ENCODE results near the gene DUSP16.
A peak's percentile ranks its signal among the peaks of the same experiment; 100 is the strongest.

The DUSP16 gene

DNA sequence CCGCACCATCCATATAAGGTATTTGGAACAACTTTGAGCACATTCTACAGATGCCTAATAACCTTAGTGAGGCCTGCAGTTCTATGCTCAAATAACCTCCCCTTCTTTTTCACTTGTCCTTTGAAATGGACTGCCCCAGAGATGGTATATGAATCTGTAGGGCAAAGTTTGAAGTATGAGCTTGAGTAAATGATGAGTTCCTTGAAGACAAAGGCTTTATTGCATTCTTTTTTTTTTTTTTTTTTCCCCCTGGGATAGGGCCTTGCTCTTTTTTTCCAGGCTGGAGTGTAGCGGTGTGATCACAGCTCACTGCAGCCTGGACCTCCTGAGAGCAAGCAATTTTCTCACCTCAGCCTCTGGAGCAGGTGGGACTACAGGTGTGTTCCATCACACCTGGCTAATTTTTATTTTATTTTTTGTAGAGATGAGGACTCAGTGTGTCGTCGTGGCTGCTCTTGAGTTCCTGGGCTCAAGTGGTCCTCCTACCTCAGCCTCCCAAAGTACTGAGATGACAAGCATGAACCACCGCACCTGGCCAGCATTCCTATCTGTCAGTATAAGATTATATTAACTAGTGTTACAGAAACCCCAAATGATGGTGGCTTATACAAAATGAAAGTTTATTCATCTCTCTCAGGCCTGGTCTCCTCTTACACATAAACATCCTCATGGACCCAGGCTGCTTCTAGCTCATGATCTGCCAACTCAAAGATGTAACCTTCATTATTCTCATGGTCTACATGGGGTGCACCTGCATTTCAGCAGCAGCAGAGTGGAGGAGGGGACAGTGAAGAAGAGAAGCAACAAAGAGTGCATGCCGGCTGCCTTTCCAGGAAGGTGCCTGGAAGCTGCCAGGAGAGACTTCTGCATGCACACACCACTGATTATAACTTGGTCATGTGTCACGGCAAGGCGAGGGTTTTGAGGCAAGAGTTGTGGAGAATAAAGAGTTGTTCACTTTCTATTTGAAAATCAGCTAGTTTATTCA lies 101.4 kb downstream of the DUSP16 start:
- no peak for DNase-seq

DNA sequence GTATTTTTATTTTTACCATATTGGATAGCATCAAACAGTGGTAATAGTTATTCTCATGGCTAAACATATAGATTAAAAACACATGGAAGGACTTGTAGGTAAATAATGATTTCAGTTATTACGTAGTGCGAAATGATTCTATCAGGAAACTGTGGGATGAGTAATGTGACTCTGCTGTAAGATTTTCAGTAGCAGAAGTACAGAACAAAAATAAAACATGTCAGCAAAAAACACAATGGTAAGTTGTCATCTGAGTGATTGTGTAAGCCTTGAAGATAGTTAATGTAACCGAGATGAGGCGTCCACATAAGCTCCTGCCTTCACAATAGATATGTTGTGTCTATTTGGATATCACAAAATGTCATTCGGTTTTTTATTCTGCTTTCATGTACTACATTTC lies 106.0 kb downstream of the DUSP16 start:
- DNase-seq = no peak

DNA sequence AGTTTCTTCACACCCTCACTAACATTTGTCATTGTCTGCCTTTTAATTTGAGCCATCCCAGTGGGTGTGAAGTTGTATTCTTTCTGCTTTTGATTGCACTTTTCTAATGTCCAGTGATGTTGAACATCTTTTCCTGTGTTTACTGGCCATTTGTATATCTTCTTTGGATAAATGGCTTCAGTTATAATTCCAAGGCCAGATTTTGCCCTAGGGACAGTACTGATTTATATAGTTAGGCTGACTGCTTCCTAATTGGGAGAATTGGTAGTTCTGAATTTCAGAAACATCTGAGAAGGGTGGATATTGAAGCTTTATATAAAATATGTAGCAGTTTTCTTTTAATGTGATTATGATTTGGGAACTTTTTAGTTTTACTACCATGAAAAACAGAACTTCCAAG lies 108.3 kb downstream of the DUSP16 start:
- no peak for DNase-seq

DNA sequence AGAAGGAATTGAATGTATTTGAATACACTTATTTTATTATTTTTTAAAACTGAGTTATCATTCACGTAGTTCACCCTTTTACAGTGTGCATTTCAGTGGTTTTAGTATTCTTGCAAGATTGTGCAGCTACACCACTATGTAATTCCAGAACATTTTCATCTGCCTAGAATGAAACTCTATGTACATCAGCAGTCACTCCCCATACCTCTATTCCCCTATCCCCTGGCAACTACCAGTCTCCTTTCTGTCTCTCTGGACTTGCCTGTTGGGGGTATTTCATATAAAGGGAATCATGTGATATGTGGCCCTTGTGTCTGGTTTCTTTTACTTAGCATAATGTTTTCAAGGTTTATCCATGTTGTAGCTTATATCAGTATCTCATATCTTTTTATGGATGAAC lies 109.0 kb downstream of the DUSP16 start:
- no peak for DNase-seq

DNA sequence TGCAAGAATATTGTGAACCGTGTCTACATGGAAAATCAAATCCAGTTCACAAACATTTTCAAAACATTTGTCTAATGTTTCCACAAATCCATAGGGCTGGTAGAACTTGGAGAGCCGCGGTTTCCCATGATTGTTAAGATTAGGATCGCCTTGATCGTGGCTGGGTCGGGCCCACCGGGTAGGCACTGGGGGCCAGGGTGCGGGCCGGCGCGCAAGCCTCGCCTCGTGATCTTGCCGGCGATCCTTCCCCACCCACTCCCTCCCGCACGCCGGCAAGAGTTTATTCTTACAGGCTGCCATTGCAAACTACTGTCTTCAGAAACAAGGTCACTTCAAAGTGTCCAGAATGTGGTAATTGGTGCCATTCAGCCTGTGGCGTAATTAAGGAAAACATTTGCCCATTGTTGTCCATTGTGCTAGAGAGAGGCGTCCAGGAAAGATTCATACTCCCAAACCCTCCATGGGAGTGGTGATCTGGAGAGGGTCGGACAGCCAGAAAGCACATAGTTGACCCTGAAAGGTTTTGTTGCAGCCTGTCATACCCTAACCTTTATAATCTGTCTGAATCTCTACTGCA lies 110.2 kb downstream of the DUSP16 start:
- no peak for DNase-seq

DNA sequence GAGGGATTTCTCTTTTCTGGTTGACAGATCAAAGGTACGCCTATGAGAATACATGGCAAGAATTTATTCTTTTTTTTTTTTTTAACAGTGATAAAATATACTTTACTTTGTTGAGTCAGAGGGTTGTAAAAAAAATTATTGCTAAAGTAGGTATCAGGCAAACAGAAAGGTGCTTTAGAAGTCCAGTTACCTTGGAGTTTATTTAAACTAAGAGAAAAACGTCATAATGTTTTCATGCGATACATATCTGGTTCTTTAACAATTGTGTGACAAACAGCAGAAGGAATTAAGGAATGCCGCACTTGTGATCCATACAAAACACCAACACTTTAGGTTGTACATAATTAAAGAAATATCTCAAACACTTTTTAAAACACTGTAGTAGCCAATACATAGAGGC lies 111.6 kb downstream of the DUSP16 start:
- DNase-seq = no peak

DNA sequence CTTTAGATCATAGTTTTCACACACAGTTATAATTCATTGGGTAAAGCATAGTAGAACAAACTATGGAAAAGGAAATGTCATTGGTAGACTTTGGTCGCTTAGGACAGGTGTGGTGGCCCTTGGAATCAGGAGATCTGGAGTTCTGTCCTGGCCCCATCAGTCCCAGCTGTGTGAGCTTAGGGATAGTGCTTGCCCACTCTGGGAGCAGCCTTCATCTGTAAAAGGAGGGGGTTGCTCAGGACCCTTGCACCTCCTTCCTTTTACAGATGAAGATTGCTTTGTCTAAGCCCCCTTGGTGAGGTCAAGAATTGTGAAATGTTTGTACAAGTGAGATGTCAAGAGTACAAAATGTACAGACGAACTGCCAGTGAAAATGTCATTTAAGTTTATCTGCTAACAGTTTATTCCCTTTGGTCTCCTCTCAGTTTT lies 112.6 kb downstream of the DUSP16 start:
- DNase-seq = no peak

DNA sequence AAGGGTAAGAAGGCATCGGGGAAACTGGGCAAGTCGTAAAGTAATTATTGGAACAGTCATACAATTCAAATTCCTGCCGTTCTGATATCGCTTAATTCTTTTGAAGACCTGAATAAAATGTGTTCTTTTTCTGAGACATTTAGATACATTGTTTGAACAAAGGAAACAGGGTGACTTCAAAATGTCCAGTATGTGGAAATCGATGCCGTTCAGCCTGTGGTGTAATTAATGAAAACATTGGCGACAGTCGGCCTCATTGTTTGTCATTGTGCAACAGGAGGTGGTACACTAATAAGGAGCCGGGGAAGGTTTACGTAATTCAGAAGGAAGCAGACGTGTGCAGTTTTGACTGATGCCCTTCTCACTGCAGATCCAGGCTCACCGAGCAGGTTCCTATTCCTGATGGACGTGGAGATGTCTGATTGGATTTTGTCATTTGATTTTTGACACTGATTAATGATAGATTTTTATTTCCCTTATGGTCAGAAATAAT lies 113.1 kb downstream of the DUSP16 start:
- DNase-seq = no peak

DNA sequence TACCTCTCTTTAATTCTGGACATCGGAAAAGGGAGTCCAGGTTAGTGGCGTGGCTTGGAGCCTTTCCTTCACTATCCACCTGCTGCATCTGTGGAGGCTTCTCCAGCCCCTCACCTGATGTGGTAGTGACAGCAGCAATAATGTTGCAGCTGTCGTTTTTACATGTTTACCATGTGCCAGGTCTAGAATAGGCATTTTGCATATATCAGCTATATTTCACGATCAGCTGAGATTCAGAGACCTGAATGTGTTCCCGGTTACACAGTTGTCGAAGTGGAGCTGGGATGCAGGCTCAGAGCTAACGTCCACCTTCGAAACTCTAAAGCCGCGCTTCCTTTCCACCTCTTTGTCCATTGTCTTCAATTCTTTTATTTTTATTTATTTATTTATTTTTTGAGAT lies 114.8 kb downstream of the DUSP16 start:
- DNase-seq = no peak

DNA sequence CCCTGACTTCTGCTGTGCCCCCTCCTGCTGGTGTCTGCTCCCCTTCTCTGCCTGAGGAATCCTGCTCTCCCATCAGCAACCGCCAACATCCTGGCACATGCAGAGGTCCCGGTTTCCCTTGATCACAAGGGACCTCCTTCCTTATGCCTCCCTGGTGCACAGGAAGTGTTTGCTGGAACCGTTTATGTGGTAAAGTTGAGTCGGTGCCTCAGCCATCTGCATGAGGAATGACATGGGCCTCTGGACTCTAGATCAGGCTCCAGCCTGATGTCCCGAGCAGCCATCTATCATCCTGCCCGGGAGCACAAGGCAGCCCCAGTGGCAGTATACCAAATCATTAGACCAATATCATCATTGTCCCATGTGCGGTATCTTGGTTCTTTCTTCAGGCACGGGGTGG lies 115.4 kb downstream of the DUSP16 start:
- no peak for DNase-seq

DNA sequence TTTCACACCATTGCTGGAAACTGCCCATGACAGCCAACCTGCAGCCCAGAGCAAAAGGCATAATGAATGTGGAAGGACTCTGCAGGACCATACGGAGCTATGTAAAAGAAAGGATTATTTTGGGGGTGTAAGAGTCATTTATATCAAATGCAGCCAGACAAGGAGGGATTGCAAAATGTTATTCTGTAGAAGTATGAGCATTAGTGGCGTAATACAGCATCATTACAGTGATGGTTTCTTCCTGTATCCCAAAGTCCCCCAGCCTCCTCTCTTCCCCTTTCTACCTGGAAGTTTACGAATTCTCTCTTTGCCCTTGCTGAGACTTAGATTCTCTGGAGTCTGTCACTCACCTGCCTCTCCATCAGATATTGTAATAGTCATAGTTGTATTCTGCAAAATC lies 115.9 kb downstream of the DUSP16 start:
- no peak for DNase-seq

DNA sequence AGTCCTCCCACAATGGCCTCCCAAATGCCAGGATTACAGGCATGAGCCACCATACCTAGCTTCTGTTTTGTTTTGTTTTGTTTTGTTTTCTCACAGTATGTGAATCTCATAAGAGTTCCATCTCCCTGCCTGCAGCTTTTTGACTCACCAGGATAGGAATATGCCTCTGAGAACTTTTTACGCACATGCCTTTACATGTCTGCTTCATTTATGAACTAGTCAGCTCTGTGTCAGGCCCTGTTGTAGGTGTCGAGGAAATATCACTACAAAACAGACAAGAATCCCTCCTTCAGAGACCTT lies 116.8 kb downstream of the DUSP16 start:
- DNase-seq = no peak

DNA sequence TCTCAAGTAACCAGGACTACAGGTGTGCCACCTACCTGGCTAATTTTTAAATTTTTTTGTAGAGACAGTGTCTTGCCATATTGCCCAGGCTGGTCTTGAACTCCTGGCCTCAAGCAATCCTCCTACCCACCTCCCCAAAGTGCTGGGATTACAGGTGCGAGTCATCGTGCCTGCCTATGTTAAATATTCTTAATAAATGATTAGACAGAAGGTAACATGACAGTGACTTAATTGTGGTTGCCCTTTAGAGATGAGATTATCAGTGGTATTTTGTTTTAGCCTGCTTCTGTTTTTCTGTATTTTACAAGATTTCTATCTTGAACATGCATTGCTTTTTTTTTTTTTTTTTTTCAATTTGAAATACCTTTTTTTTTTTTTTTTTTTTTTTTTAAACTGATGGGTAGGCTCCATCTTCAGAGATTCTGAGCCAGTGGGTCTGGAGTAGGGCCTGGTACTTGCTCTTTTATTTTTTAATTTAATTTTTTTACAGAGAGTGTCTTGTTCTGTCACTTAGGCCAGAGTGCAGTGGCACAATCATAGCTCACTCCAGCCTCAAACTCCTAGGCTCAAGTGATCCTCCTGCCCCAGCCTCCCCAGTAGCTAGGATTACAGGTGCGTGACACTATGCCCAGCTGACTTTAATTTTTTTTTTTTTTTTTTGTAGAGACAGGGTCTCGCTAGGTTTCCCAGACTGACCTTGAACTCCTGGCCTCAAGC lies 117.3 kb downstream of the DUSP16 start:
- no peak for DNase-seq

DNA sequence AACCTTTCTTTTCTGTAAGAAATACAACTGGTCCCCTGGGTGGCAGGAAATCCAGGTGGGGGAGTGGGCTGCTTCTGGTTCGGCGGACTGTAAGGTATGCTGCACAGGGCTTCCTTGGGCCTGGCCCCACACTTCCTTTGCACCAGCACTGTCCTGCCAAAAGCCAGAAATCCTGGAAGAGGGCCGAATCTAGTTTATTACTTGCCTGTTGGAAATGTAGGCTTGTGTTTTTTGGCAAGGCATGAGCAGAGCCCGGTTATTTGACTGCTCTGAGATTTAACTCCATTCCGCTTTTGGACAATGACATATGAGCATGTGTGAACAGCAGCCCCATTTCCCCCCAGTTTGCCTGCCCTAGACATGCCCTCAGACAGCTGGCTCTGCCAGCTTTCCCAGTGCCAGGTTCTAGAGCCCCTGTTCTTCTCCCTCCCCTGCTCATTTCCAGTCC lies 119.2 kb downstream of the DUSP16 start:
- peak; percentile 70 for DNase-seq

DNA sequence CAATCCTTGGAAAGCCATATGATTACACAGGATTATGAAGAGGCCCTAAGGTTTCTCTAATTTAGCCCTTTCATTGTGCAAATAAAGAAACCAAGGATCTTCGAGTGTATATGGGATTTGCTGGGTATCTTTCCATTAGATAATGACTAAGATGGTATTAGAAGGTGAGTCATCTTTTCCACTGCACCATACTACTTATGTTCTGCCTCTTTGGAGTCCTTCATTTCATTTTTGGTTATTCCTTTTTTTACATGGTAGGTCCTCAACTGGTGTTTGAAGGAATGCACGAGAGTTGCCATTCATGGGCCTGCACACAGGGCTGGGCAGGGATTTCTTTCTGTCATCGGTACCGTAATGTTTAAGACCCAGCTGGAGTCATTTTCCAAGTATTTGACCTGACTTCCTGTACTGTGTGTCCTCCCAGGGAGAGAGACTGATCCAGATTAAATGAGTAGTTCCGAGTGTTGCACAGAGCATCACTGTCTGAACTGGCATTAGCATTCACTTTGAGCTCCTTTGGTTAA lies 120.1 kb downstream of the DUSP16 start:
- DNase-seq = no peak

DNA sequence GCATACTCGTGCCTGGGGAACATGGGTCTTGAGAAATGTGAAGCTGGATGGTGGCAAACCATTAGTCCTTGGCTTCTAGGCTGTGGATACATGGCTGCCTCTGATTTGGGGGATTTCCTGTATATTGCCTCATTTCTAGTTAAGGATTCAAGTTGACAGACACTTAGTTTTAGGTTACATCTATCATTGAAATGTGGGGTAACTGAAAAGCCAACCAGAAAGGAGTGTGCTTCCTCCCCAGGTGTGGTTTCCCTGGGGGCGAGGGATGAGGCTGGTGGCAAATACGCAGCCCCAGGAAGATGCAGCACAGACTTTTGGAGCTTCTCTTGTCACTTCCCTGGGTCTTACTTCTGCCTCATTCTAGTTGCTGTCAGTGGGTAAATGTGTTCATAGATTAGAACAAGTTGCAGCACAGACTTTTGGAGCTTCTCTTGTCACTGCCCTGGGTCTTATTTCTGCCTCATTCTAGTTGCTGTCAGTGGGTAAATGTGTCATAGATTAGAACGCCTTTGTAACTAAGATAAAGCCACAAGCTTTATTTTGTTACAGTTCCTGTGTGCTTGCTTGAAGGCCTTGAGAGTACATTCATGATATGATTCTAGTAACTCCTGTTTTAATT lies 120.7 kb downstream of the DUSP16 start:
- DNase-seq = no peak

DNA sequence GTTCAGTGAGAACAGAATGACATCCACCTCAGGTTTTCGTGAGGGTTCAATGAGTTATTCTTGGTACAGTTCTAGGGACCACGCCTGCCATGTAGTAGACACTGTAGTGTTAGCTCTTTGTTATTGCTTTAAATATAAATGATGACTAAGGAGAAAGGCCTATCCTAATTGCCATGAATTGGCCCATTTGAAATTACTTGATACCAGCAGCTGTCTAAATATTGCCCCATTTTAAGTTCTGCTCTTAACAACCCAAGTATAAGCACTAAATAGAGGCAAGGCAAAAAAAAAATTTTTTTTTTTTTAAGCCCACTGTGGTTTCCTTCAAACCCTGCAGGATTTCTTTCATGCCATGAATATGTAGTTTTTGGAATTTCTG lies 121.2 kb downstream of the DUSP16 start:
- DNase-seq = no peak

DNA sequence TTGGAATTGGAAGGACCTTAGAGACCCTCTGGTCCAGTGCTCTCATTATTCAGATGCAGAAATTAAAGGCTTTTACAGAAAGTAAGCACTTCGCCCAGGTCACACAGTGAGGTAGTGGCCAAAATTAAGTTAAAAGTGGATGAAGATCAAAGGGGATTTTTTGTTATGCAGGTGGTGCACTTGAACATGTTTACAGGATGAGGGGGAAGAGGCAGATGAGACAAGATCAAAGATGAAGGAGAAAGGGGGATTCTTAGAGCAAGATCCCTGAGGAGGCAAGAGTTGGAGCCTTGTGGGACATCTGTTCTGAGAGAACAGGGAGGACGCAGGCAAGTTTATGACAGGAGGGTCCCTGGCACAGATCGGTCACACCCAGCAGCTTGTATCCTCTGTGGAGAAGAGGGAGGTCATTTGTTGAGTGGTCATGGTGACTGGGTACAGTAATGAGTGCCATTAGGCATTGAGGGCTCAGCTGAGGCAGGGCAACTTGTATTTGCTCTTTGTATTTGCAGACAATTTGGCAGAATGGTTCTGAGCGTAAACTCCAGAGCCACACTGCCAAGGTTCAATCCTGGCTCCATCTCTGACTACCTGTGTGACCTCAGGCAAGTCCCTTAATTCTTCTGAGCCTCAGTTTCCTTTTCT lies 121.8 kb downstream of the DUSP16 start:
- DNase-seq = no peak

DNA sequence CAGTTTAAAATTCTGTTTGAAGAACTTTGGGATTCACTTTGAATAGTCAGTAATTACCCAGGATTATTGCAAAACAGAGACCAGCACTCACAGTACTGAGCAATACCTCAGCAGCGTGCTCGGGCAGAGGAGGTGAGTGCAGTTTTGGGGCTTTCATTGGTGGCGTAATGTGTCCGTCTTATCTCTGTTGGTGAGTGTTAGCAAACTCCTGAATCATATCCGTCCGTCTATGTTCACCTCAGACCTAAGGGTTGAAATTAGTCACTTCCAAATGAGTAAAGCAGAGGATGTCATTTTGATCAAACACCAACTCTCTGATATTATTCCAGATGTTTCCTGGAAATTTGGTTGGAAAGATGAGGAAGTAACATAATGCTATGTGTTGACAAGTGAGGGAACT lies 123.0 kb downstream of the DUSP16 start:
- DNase-seq = no peak

DNA sequence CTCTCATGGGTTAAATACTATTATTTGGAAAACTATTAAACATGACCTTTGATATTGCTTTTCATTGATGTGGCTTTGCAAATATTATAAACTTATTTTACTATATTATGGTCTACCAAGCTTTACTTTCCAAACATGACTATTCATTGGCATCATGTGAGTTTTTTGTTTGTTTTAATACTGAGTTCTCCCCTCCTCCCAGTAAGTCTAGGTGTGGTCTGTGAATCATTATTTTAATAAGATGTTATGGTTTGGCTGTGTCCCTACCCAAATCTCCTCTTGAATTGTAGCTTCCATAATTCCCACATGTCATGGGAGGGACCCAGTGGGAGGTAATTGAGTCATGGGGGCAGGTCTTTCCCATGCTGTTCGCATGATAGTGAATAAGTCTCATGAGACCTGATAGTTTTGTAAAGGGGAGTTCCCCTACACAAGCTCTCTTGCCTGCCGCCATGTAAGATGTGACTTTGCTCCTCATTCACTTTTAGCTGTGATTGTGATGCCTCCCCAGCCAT lies 125.8 kb downstream of the DUSP16 start:
- no peak for DNase-seq

DNA sequence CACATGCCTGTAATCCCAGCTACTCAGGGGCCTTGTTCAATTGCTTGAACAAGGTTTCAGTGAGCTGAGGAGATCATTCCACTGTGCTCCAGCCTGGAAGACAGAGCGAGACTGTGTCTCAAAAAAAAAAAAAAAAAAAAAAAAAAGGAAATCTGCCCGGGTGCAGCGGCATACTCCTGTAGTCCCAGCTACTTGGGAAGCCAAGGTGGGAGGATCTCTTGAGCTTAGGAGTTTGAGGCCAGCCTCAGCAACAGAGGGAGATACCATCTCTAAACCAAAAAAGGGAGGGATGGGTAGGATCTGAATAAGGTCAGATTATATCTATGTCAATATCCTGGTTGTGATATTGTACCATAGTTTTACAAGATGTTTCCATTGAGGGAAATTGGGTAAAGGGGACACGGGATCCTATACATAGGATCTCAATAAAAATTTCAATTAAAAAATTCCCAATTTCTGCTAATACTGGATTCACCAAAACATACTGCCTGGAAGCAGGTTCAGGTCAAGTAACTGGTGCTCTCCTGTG lies 129.4 kb downstream of the DUSP16 start:
- DNase-seq = no peak

DNA sequence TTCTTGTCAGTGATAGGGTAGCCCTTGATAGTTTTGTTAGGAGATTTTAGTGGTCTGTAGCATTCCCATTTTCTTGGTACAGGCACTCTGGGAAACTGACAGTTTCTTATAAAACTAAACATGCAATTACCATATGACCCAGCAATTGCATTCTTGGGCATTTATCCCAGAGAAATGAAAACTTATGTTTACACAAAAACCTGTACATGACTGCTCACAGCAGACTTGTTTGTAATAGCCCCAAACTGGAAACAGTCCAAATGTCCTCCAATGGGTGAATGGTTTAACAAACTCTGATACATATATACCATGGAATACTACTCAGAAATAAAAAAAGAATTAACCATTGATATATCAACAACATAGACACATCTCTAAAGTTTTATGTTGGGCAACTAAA lies 130.3 kb downstream of the DUSP16 start:
- DNase-seq = peak; percentile 74
